ENCODE measurements around the gene TAC3.

The TAC3 gene

DNA sequence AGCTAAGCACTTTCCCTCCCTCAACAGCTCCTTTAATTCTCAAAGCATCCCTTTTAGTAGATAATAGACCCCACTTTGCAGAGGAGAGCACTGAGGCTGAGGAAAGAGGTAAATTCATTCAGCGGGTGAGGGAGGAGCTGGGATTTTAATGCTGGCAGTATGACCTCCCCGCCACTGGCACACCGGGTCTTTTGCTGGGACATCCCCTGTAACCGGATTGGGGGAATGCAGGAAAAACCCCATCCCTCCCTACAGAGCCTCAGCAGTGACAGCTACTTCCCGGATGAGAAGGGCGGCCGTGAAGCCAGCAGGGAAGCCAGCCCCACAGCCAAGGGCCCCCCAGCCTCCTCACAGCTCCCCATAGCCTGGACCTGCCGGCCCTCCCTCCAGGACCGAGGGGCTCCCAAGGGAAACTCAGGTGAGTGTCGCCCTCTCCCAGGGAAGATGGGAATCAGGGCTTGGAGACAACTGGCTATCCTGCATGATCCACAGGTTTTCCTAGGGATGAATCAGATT, 22.0 kb downstream of the TAC3 start:
- Histone ChIP-seq H3K4me3 (ENCODE audit: low read depth in 1 of 2, low read length in 2 of 2) (no peak overlapping the region), H3K4me2 (ENCODE audit: insufficient read depth, low read length) (no peak overlapping the region), H3K4me1 (ENCODE audit: insufficient read depth, low read length) (no peaks in the 10 kb centered on the region), H4K20me1 (ENCODE audit: insufficient read depth, low read length) (peaks cover 16% of the 10 kb centered on the region; the same call in 1 of the 2 replicates), H3K9ac (ENCODE audit: low read depth, low read length) (no peak overlapping the region), H3K27me3 (ENCODE audit: insufficient read depth, low read length, poor library complexity) (no peaks in the 10 kb centered on the region), H3K36me3 (ENCODE audit: insufficient read depth, low read length) (peaks cover 14% of the 10 kb centered on the region; the same call in 1 of the 2 replicates), H2AFZ (ENCODE audit: low read depth, low read length) (no peak overlapping the region), H3K27ac (ENCODE audit: low read length) (no peak overlapping the region), H3K79me2 (ENCODE audit: insufficient read depth, low read length) (no peaks in the 10 kb centered on the region), H3K9me3 (ENCODE audit: insufficient read depth, low read length, severe bottlenecking) (no peaks in the 10 kb centered on the region)
- DNase-seq: no peak
- TF ChIP-seq EZH2 (IDR thresholded peaks at IDR 0.05; ENCODE audit: borderline replicate concordance, low read depth, low read length, severe bottlenecking): no peak
- ATAC-seq (ENCODE audit: insufficient read depth, low read depth): no peak

DNA sequence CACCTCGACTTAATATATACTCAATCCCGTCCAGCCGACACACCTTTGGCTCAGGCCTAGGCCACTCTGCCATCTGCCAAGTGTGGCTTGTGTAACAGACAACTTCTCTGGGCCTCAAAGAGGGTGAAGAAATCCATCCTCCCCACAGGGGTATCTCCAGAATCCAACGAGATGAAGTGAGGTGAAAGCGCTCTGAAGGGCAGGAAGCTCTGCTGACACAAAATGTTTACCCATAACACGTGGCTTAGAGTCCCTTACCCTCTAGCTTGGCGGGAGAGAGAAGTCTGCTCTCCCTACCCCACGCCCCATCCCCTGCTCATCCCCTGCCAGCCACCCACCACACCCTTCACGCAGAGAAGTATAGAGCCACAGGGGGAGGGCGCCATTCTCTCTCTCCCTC, 23.0 kb downstream of the TAC3 start:
- DNase-seq: no peak
- H3K27ac ChIP-seq (ENCODE audit: low read length): no peak overlapping the region
- H3K36me3 ChIP-seq (ENCODE audit: insufficient read depth, low read length): peaks cover 14% of the 10 kb centered on the region; the same call in 1 of the 2 replicates
- no peak overlapping the region for H2AFZ ChIP-seq (ENCODE audit: low read depth, low read length)
- H3K4me1 ChIP-seq (ENCODE audit: insufficient read depth, low read length): no peaks in the 10 kb centered on the region
- H3K27me3 ChIP-seq (ENCODE audit: insufficient read depth, low read length, poor library complexity): no peaks in the 10 kb centered on the region
- ATAC-seq (ENCODE audit: insufficient read depth, low read depth): peak; percentile 37; the same call in 2 of the 3 replicates
- no peak overlapping the region for H3K4me3 ChIP-seq (ENCODE audit: low read depth in 1 of 2, low read length in 2 of 2)
- H3K4me2 ChIP-seq (ENCODE audit: insufficient read depth, low read length): no peak overlapping the region
- H3K9me3 ChIP-seq (ENCODE audit: insufficient read depth, low read length, severe bottlenecking): no peaks in the 10 kb centered on the region
- TF ChIP-seq EZH2 (IDR thresholded peaks at IDR 0.05; ENCODE audit: borderline replicate concordance, low read depth, low read length, severe bottlenecking): no peak
- TF ChIP-seq, protein P1, sequence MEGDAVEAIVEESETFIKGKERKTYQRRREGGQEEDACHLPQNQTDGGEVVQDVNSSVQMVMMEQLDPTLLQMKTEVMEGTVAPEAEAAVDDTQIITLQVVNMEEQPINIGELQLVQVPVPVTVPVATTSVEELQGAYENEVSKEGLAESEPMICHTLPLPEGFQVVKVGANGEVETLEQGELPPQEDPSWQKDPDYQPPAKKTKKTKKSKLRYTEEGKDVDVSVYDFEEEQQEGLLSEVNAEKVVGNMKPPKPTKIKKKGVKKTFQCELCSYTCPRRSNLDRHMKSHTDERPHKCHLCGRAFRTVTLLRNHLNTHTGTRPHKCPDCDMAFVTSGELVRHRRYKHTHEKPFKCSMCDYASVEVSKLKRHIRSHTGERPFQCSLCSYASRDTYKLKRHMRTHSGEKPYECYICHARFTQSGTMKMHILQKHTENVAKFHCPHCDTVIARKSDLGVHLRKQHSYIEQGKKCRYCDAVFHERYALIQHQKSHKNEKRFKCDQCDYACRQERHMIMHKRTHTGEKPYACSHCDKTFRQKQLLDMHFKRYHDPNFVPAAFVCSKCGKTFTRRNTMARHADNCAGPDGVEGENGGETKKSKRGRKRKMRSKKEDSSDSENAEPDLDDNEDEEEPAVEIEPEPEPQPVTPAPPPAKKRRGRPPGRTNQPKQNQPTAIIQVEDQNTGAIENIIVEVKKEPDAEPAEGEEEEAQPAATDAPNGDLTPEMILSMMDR (IDR thresholded peaks at IDR 0.05; ENCODE audit: borderline replicate concordance, extremely low read depth, low read length, poor library complexity, severe bottlenecking): no peak
- no peak overlapping the region for H3K9ac ChIP-seq (ENCODE audit: low read depth, low read length)
- H4K20me1 ChIP-seq (ENCODE audit: insufficient read depth, low read length): peaks cover 14% of the 10 kb centered on the region; the same call in 1 of the 2 replicates
- no peaks in the 10 kb centered on the region for H3K79me2 ChIP-seq (ENCODE audit: insufficient read depth, low read length)

DNA sequence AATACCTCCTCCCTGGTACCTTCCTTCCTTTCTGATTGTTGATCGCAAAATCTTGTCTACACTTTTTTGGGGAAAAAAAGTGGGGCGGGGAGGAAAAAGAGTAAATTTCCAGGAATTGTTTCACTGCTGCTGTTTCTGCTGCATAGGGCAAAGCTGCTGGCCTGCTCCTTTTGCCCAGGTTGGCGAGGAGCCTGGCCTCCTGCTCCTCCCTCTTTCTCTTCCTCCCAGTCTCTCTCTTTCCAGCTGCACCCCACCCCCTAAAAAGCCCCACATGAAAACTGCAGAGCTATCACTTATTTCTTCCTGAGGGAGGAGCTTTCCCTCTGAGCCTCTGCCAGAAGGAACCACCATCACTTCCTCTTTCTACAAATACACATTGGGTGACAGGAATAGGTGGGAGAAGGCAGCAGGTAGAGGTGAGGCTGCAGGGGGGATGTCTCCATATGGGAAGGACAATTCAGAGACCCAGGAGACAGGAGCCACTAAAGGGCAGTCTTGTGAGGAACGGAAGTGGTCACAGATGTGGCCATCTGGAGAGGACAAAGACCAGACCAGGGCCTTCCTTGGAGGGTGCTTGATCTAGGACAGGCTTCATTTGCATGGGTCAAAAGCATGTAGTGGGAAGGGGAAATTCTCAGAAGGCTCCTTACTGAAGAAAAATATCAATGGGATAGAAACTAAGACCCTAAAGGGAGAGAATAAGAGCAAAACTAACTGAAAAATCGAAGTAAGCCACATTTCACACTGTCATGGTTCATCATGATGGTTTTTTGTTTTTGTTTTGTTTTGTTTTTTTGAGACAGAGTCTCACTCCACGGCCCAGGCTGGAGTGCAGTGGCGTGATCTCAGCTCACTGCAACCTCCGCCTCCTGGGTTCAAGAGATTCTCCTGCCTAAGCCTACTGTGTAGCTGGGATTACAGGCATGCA, 24.7 kb downstream of the TAC3 start:
- H3K9ac ChIP-seq (ENCODE audit: low read depth, low read length): no peak overlapping the region
- no peaks in the 10 kb centered on the region for H3K27me3 ChIP-seq (ENCODE audit: insufficient read depth, low read length, poor library complexity)
- no peak overlapping the region for H3K4me3 ChIP-seq (ENCODE audit: low read depth in 1 of 2, low read length in 2 of 2)
- no peaks in the 10 kb centered on the region for H4K20me1 ChIP-seq (ENCODE audit: insufficient read depth, low read length)
- H3K9me3 ChIP-seq (ENCODE audit: insufficient read depth, low read length, severe bottlenecking): no peaks in the 10 kb centered on the region
- ATAC-seq (ENCODE audit: insufficient read depth, low read depth) (no peak), DNase-seq (no peak)
- no peaks in the 10 kb centered on the region for H3K79me2 ChIP-seq (ENCODE audit: insufficient read depth, low read length)
- H3K4me2 ChIP-seq (ENCODE audit: insufficient read depth, low read length): no peak overlapping the region
- 0 out of 2 replicates have a peak, but pooled peaks cover 6% of the 10 kb centered on the region for H3K36me3 ChIP-seq (ENCODE audit: insufficient read depth, low read length)
- no peak for TF ChIP-seq EZH2 (IDR thresholded peaks at IDR 0.05; ENCODE audit: borderline replicate concordance, low read depth, low read length, severe bottlenecking)
- TF ChIP-seq, protein P1 (IDR thresholded peaks at IDR 0.05; ENCODE audit: borderline replicate concordance, extremely low read depth, low read length, poor library complexity, severe bottlenecking): no peak
- no peak overlapping the region for H2AFZ ChIP-seq (ENCODE audit: low read depth, low read length)
- peaks cover 8% of the 10 kb centered on the region for H3K4me1 ChIP-seq (ENCODE audit: insufficient read depth, low read length)
- no peak overlapping the region for H3K27ac ChIP-seq (ENCODE audit: low read length)
